ENCODE data around the gene SLC22A25.

SLC22A25 gene

GRCh38 chr11:63214093-63214492 is 29.3 kb downstream of the SLC22A25 start:
- no peaks in the 10 kb centered on the region for H3K27me3 ChIP-seq (replicated peaks)
- no peaks in the 10 kb centered on the region for H3K36me3 ChIP-seq (replicated peaks)
- TF ChIP-seq, protein P1, sequence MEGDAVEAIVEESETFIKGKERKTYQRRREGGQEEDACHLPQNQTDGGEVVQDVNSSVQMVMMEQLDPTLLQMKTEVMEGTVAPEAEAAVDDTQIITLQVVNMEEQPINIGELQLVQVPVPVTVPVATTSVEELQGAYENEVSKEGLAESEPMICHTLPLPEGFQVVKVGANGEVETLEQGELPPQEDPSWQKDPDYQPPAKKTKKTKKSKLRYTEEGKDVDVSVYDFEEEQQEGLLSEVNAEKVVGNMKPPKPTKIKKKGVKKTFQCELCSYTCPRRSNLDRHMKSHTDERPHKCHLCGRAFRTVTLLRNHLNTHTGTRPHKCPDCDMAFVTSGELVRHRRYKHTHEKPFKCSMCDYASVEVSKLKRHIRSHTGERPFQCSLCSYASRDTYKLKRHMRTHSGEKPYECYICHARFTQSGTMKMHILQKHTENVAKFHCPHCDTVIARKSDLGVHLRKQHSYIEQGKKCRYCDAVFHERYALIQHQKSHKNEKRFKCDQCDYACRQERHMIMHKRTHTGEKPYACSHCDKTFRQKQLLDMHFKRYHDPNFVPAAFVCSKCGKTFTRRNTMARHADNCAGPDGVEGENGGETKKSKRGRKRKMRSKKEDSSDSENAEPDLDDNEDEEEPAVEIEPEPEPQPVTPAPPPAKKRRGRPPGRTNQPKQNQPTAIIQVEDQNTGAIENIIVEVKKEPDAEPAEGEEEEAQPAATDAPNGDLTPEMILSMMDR (IDR thresholded peaks at IDR 0.05; ENCODE audit: low read depth, low read length, missing control alignments), result no peak
- no peak for DNase-seq
- no peak overlapping the region for H3K4me3 ChIP-seq (ENCODE audit: low read depth, low read length)
- in situ Hi-C loops (cut with HindIII; ENCODE audit: low pct_ligation_motif_present, low sequenced_read_pairs), result no loop called here
- no peak overlapping the region for H3K27ac ChIP-seq

- peak; percentile 16 for DNase-seq
- H3K36me3 ChIP-seq (replicated peaks), result no peaks in the 10 kb centered on the region
Measured at GRCh38 chr11:63212742-63213141, 30.7 kb downstream of the SLC22A25 start.

DNA sequence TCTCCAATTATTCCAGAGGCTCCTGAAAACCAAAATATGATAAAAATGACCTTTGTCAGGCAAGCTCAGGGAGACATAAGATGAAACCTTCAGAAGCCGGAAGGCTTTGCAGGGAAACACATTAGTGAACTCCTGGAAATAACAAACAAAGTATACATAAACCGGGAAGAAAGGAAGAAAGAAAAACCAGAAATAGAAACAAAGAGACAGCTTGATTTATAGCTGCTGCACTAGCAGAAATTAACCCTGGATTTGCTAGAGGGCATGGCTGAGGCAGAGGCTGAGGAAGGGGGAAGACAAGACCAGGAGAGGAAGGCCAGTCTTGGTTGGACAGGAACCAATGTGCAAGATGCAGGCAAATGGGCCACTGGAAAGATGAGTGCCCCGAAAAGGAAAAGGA is 33.3 kb downstream of the SLC22A25 start:
- Histone ChIP-seq H3K4me3 (ENCODE audit: low read depth, low read length) (no peak overlapping the region), H3K27ac (no peak overlapping the region), H3K27me3 (replicated peaks) (no peaks in the 10 kb centered on the region), H3K36me3 (replicated peaks) (no peaks in the 10 kb centered on the region)
- DNase-seq, result no peak
- in situ Hi-C loops (cut with HindIII; ENCODE audit: low pct_ligation_motif_present, low sequenced_read_pairs), result no loop called here
- TF ChIP-seq, protein P1 (IDR thresholded peaks at IDR 0.05; ENCODE audit: low read depth, low read length, missing control alignments), result no peak

More at GRCh38 chr11:63212742-63213141, 30.7 kb downstream of the SLC22A25 start:
- in situ Hi-C loops (cut with HindIII; ENCODE audit: low pct_ligation_motif_present, low sequenced_read_pairs), result no loop called here
- Histone ChIP-seq H3K27ac (no peak overlapping the region), H3K27me3 (replicated peaks) (no peaks in the 10 kb centered on the region), H3K4me3 (ENCODE audit: low read depth, low read length) (no peak overlapping the region)
- TF ChIP-seq, protein P1 (IDR thresholded peaks at IDR 0.05; ENCODE audit: low read depth, low read length, missing control alignments), result peak; percentile 66

Measured in brain microvascular endothelial cell (primary cell).